A673 (cell line): ENCODE results near the gene ECSCR. TPM values are rescaled to one million over a fixed set of nuclear protein-coding genes. Genes with fewer than 3 reads are reported as not detected.

ENCODE experiments used
- BruUV-seq: library from RNA; stranded (reverse); fragments of 400-500 nt; replicated peaks from 2 replicates; lab custom pipeline; 2021; lab: Mats Ljungman, UMichigan
- CTCF ChIA-PET: fragments of 300-600 bp; sonication (Branson Sonifier 250); formaldehyde crosslinking; loops from one replicate; lab custom pipeline; 2022; ENCODE audit warnings: antibody characterized with exemption; lab: Charles Lee
- POLR2A ChIA-PET: fragments of 300-600 bp; sonication (Branson Sonifier 250); formaldehyde crosslinking; loops from one replicate; lab custom pipeline; 2022; ENCODE audit warnings: antibody characterized with exemption; ENCODE audit not compliant: low non-redundant PET; lab: Charles Lee
- DNase-seq: peaks from one replicate; pipeline ENCODE4 v3.0.0-alpha.2; 2015; ENCODE audit warnings: low spot score
- H3K27ac ChIP-seq: fragments of 200-600 bp; sonication (generic); 2 replicates; pipeline ENCODE4 v1.5.1; 2016; ENCODE audit warnings: mixed run types, low read depth, mild to moderate bottlenecking, mixed read lengths, antibody characterized with exemption, low read length; ENCODE audit not compliant: poor library complexity, severe bottlenecking
- H3K27me3 ChIP-seq: fragments of 200-600 bp; sonication (generic); replicated peaks from 2 replicates; pipeline ENCODE4 v1.6.1; 2017; ENCODE audit warnings: mixed run types, low read depth, mild to moderate bottlenecking, mixed read lengths, antibody characterized with exemption, low read length; ENCODE audit not compliant: insufficient read depth, poor library complexity
- H3K36me3 ChIP-seq: fragments of 200-600 bp; sonication (generic); 2 replicates; pipeline ENCODE4 v1.6.1; 2016; ENCODE audit warnings: mixed run types, mild to moderate bottlenecking, mixed read lengths, antibody characterized with exemption, low read length; ENCODE audit not compliant: insufficient read depth, poor library complexity, severe bottlenecking
- H3K4me1 ChIP-seq: fragments of 200-600 bp; sonication (generic); 2 replicates; pipeline ENCODE4 v1.6.1; 2017; ENCODE audit warnings: mixed run types, mild to moderate bottlenecking, mixed read lengths, antibody characterized with exemption, low read length; ENCODE audit not compliant: insufficient read depth, poor library complexity, severe bottlenecking
- H3K4me3 ChIP-seq: fragments of 200-600 bp; sonication (generic); 2 replicates; pipeline ENCODE4 v1.5.1; 2016; ENCODE audit warnings: low read depth, mixed run types, mild to moderate bottlenecking, mixed read lengths, low read length; ENCODE audit not compliant: poor library complexity, severe bottlenecking
- H3K9me3 ChIP-seq: fragments of 200-600 bp; sonication (generic); 2 replicates; pipeline ENCODE4 v1.6.1; 2016; ENCODE audit warnings: mixed run types, low read depth, mild to moderate bottlenecking, mixed read lengths, antibody characterized with exemption, low read length; ENCODE audit not compliant: poor library complexity, severe bottlenecking
- EZH2 ChIP-seq: fragments of 200-600 bp; sonication (generic); IDR thresholded peaks from 2 replicates; pipeline ENCODE4 v1.6.1; 2017; ENCODE audit warnings: borderline replicate concordance, low read depth, mild to moderate bottlenecking, mixed read lengths, antibody characterized with exemption, low read length; ENCODE audit not compliant: poor library complexity, severe bottlenecking
- intact Hi-C: fragments of 100-400 bp; cut with micrococcal nuclease; formaldehyde crosslinking; loops from one replicate; pipeline ENCODE4 v1.10.0; 2022; ENCODE audit not compliant: unreplicated experiment
- total RNA-seq: library from RNA; stranded (reverse); gene quantifications from 2 replicates; pipeline ENCODE4 v1.2.3, GENCODE V29; 2021
- TF ChIP-seq, protein P1 (sequence below): fragments of 300-800, 200-600 bp; sonication (generic); conservative IDR thresholded peaks from 2 replicates; pipeline ENCODE4 v1.5.1; 2017; ENCODE audit warnings: low read depth, mild to moderate bottlenecking, antibody characterized with exemption, low read length, moderate library complexity, mixed read lengths

The ECSCR gene
- total RNA-seq, 1 experiment from 2014 or later, result 1.6 TPM

DNA sequence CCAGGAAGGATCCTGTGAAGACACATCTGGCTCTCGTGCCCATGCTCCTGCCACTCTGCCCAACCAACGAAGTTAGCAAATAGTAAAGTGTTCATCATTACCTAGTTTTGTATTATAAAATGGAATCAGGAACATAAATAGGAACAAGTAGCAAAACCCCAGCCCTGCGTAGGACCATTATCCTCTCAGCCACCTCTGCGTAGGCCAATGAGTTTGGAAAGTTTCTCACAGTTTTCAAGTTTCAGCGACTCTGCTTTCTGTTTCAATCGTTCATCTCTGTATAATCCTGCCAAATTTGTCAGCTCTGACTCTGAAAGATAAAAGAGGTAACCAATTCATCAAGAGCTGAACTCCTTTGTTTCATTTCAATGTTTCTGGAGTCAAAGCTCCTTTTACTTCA lies 48.6 kb downstream of the ECSCR start:
- intact Hi-C loops, result no loop called here
- H3K4me1 ChIP-seq, result no peaks in the 10 kb centered on the region
- no peak overlapping the region for H3K4me3 ChIP-seq
- TF ChIP-seq EZH2, result no peak
- CTCF ChIA-PET, result no interaction called here
- no TSS peak for BruUV-seq
- DNase-seq, result no peak
- POLR2A ChIA-PET, result no interaction called here
- H3K27ac ChIP-seq, result no peak overlapping the region
- no peaks in the 10 kb centered on the region for H3K27me3 ChIP-seq
- no peaks in the 10 kb centered on the region for H3K9me3 ChIP-seq
- H3K36me3 ChIP-seq, result no peaks in the 10 kb centered on the region

DNA sequence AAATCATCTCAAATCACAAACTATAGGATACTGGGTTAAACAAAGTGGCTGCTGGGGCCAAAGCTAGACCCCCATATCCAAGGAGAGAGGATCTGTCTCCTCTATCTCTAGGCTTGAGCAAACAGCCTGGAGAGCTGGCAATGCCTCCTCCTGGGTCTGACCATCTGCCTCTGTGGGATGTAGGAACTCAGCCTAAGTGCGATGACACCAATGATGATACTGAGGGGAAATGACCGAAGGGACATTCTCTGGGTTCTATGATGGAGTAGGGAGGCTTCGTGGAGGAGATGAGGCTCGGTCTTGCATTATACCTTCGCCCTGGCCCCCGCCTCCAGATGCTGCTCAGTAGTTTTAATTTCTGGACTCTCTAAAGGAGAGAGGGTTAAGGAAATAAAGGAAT lies 49.4 kb downstream of the ECSCR start:
- Histone ChIP-seq H3K27me3 (no peaks in the 10 kb centered on the region), H3K9me3 (no peaks in the 10 kb centered on the region), H3K36me3 (no peaks in the 10 kb centered on the region), H3K27ac (no peak overlapping the region), H3K4me1 (no peaks in the 10 kb centered on the region), H3K4me3 (no peak overlapping the region)
- ChIA-PET CTCF (no interaction called here), POLR2A (no interaction called here)
- BruUV-seq, result no TSS peak
- intact Hi-C loops, result no loop called here
- no peak for TF ChIP-seq EZH2
- TF ChIP-seq, protein P1, sequence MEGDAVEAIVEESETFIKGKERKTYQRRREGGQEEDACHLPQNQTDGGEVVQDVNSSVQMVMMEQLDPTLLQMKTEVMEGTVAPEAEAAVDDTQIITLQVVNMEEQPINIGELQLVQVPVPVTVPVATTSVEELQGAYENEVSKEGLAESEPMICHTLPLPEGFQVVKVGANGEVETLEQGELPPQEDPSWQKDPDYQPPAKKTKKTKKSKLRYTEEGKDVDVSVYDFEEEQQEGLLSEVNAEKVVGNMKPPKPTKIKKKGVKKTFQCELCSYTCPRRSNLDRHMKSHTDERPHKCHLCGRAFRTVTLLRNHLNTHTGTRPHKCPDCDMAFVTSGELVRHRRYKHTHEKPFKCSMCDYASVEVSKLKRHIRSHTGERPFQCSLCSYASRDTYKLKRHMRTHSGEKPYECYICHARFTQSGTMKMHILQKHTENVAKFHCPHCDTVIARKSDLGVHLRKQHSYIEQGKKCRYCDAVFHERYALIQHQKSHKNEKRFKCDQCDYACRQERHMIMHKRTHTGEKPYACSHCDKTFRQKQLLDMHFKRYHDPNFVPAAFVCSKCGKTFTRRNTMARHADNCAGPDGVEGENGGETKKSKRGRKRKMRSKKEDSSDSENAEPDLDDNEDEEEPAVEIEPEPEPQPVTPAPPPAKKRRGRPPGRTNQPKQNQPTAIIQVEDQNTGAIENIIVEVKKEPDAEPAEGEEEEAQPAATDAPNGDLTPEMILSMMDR, result no peak
- DNase-seq, result no peak

DNA sequence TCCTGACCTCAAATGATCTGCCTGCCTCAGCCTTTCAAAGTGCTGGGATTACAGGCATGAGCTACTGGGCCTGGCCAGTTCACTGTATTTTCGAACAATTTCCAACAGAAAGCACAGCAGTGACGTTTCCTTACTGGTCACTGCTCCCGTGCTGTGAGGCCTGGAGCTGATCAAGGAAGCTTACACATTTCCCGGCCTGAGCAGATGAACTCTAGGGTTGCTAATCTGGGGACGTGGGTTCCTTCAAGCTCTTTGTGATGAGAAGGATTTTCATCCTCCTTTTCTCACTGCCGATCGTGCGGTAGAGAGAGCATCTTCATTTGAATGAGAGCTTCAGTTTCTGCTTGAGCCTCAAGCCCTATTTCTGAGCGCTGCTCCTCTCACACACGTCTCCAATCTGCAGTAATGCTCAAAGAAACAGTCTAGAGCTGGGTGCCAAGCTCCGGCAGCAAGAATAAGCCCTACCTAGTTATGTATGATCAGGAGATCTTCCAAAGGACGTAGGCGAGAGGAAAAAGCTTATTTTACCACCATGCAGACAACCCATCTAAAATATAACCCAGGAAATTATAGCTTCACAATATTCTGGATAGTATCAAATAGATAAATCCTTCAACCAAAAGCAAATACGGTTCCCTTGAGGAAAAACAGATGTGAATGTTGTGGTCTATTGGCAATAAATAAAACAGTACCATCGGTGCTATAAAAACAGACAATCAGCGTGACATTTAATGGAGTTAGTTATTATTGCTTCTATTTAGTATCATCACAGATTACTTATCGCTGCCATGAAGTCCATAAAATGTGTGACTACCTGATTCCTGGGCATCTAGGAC lies 51.3 kb downstream of the ECSCR start:
- Histone ChIP-seq H3K4me3 (no peak overlapping the region), H3K9me3 (no peaks in the 10 kb centered on the region), H3K36me3 (no peaks in the 10 kb centered on the region), H3K27me3 (no peaks in the 10 kb centered on the region), H3K27ac (no peak overlapping the region), H3K4me1 (no peaks in the 10 kb centered on the region)
- POLR2A ChIA-PET, result interaction anchor here (0.6 kb wide), 1 partner anchor 274 kb away, joined by 3 read pairs; no protein-coding TSS in a partner anchor
- TF ChIP-seq, protein P1, result no peak
- no peak for TF ChIP-seq EZH2
- CTCF ChIA-PET, result no interaction called here
- BruUV-seq, result no TSS peak
- intact Hi-C loops, result no loop called here
- DNase-seq, result no peak
